ENCODE measurements around the gene DYNC2H1. TPM values are rescaled to one million over a fixed set of nuclear protein-coding genes. Genes with fewer than 3 reads are reported as not detected.

Gene DYNC2H1
- total RNA-seq, 1 donor from 2014 or later, result 16.2 TPM

- Histone ChIP-seq H3K36me3 (no peaks in the 10 kb centered on the region), H3K9me3 (no peaks in the 10 kb centered on the region), H3K4me1 (no peaks in the 10 kb centered on the region), H3K27me3 (no peaks in the 10 kb centered on the region), H3K4me3 (no peak overlapping the region), H3K27ac (no peak overlapping the region)
- DNase-seq, result no peak
- intact Hi-C loops (cut with DNase I), result no loop called here
- no peak for TF ChIP-seq CTCF (IDR thresholded peaks at IDR 0.05)
- no peak for ATAC-seq
Observed at GRCh38 chr11:103407641-103408040, 298.4 kb downstream of the DYNC2H1 start.

- H3K27ac ChIP-seq, result no peak overlapping the region
- no peaks in the 10 kb centered on the region for H3K4me1 ChIP-seq
- H3K9me3 ChIP-seq, result no peaks in the 10 kb centered on the region
- intact Hi-C loops (cut with DNase I), result no loop called here
- TF ChIP-seq CTCF (IDR thresholded peaks at IDR 0.05), result no peak
- DNase-seq (no peak), ATAC-seq (no peak)
- H3K4me3 ChIP-seq, result no peak overlapping the region
- no peaks in the 10 kb centered on the region for H3K27me3 ChIP-seq
- H3K36me3 ChIP-seq, result no peaks in the 10 kb centered on the region
Observed at GRCh38 chr11:103413266-103413888, 304.2 kb downstream of the DYNC2H1 start.

GRCh38 chr11:103418014-103418413, 308.8 kb downstream of the DYNC2H1 start:
- no peak overlapping the region for H3K27ac ChIP-seq
- no peaks in the 10 kb centered on the region for H3K4me1 ChIP-seq
- ATAC-seq (no peak), DNase-seq (no peak)
- H3K27me3 ChIP-seq, result no peaks in the 10 kb centered on the region
- H3K4me3 ChIP-seq, result no peak overlapping the region
- no peaks in the 10 kb centered on the region for H3K9me3 ChIP-seq
- TF ChIP-seq CTCF (IDR thresholded peaks at IDR 0.05), result no peak
- H3K36me3 ChIP-seq, result no peaks in the 10 kb centered on the region
- intact Hi-C loops (cut with DNase I), result no loop called here

- no peaks in the 10 kb centered on the region for H3K36me3 ChIP-seq
- no peak for ATAC-seq
- H3K9me3 ChIP-seq, result no peaks in the 10 kb centered on the region
- H3K4me3 ChIP-seq, result no peak overlapping the region
- no peaks in the 10 kb centered on the region for H3K4me1 ChIP-seq
- no peak for TF ChIP-seq CTCF (IDR thresholded peaks at IDR 0.05)
- H3K27ac ChIP-seq, result no peak overlapping the region
- intact Hi-C loops (cut with DNase I), result no loop called here
- H3K27me3 ChIP-seq, result no peaks in the 10 kb centered on the region
- no peak for DNase-seq
Observed at GRCh38 chr11:103420593-103420992, 311.4 kb downstream of the DYNC2H1 start.

GRCh38 chr11:103433386-103434072, 324.3 kb downstream of the DYNC2H1 start:
- H3K27me3 ChIP-seq, result no peaks in the 10 kb centered on the region
- no peak for TF ChIP-seq CTCF (IDR thresholded peaks at IDR 0.05)
- H3K4me3 ChIP-seq, result no peak overlapping the region
- DNase-seq (no peak), ATAC-seq (no peak)
- no peaks in the 10 kb centered on the region for H3K36me3 ChIP-seq
- H3K27ac ChIP-seq, result no peak overlapping the region
- no peaks in the 10 kb centered on the region for H3K4me1 ChIP-seq
- intact Hi-C loops (cut with DNase I), result no loop called here
- no peaks in the 10 kb centered on the region for H3K9me3 ChIP-seq
